Progenitor cell of endocrine pancreas (in vitro differentiated cells): ENCODE measurements around the gene ZNF544. TPM values are rescaled to one million over a fixed set of nuclear protein-coding genes. Genes with fewer than 3 reads are reported as not detected.

Experiments
- DNase-seq: peaks from one replicate; pipeline ENCODE4 v3.0.0; 2021; ENCODE audit warnings: low spot score; ENCODE audit not compliant: unreplicated experiment
- H3K27ac Mint-ChIP-seq: 2 replicates; pipeline ENCODE4 v1.8.0; 2021; ENCODE audit warnings: mild to moderate bottlenecking, moderate library complexity, mixed read lengths
- H3K27me3 Mint-ChIP-seq: 2 replicates; pipeline ENCODE4 v1.8.0; 2021; ENCODE audit warnings: mixed read lengths
- H3K36me3 Mint-ChIP-seq: 2 replicates; pipeline ENCODE4 v1.8.0; 2022; ENCODE audit warnings: mixed read lengths; ENCODE audit not compliant: insufficient read depth
- H3K4me1 Mint-ChIP-seq: 2 replicates; pipeline ENCODE4 v1.8.0; 2021; ENCODE audit warnings: low read depth, mixed read lengths
- H3K4me3 Mint-ChIP-seq: 2 replicates; pipeline ENCODE4 v1.8.0; 2021; ENCODE audit warnings: low read depth, mild to moderate bottlenecking, moderate library complexity, mixed read lengths
- H3K9me3 Mint-ChIP-seq: 2 replicates; pipeline ENCODE4 v1.8.0; 2021; ENCODE audit warnings: low read depth, mixed read lengths
- CTCF ChIP-seq: fragments of 200-600 bp; sonication (generic); IDR thresholded peaks from one replicate; pipeline ENCODE4 v1.5.0; 2021; ENCODE audit warnings: antibody characterized with exemption, mild to moderate bottlenecking; ENCODE audit not compliant: unreplicated experiment
- long read RNA-seq: library from polyadenylated mRNA; unstranded; transcript quantifications from one replicate; pipeline ENCODE4 v2.0.0, GENCODE V29; 2020
- total RNA-seq: library from RNA; stranded (reverse); gene quantifications from 2 replicates; pipeline ENCODE4 v1.2.1, GENCODE V29; 2021

The ZNF544 gene
- 61.0 and 70.5 TPM in 2 replicates for total RNA-seq
- long read RNA-seq, transcript ZNF544-213 (7 exons, 3,587 nt): major isoform, 71 of 202 reads
- long read RNA-seq, transcript ZNF544-206 (6 exons, 2,818 nt): minor isoform, 5 of 202 reads
- long read RNA-seq, partial matches to known transcripts: 11 of 202 reads
- long read RNA-seq, other reads (novel, unspliced or antisense): 112 of 202 reads

GRCh38 chr19:58228585-58229254 is at the start of gene ZNF544:
Gene ZNF544 (plus strand): TSS chr19:58228914. CDS start chr19:58244024, 15,110 bp downstream.
- DNase-seq: peak; percentile 65
- H3K27me3 Mint-ChIP-seq: no peaks in the 10 kb centered on the region
- peaks cover 20% of the 10 kb centered on the region for H3K4me1 Mint-ChIP-seq
- H3K9me3 Mint-ChIP-seq: peaks cover 9% of the 10 kb centered on the region
- no peak for TF ChIP-seq CTCF
- peak within 1 kb of the TSS; percentile 99 for H3K27ac Mint-ChIP-seq
- H3K36me3 Mint-ChIP-seq: peaks cover 37% of the 10 kb centered on the region
- peak within 1 kb of the TSS; percentile 91 for H3K4me3 Mint-ChIP-seq

- H3K27ac Mint-ChIP-seq: peak overlapping the region; percentile 100
- H3K27me3 Mint-ChIP-seq: no peaks in the 10 kb centered on the region
- peak; percentile 34 for TF ChIP-seq CTCF
- DNase-seq: no peak
- H3K4me1 Mint-ChIP-seq: no peaks in the 10 kb centered on the region
- H3K9me3 Mint-ChIP-seq: peaks cover 36% of the 10 kb centered on the region
- H3K4me3 Mint-ChIP-seq: peak overlapping the region; percentile 95
- H3K36me3 Mint-ChIP-seq: peaks cover 58% of the 10 kb centered on the region
Measured at GRCh38 chr19:58181902-58182576, 46.7 kb upstream of the ZNF544 start.

- Mint-ChIP-seq H3K27me3 (no peaks in the 10 kb centered on the region), H3K27ac (peak overlapping the region; percentile 100), H3K36me3 (peaks cover 58% of the 10 kb centered on the region), H3K9me3 (peaks cover 32% of the 10 kb centered on the region), H3K4me1 (no peaks in the 10 kb centered on the region), H3K4me3 (peak overlapping the region; percentile 95)
- no peak for TF ChIP-seq CTCF
- no peak for DNase-seq
Measured at GRCh38 chr19:58182577-58182988, 46.1 kb upstream of the ZNF544 start.

GRCh38 chr19:58182989-58183816 is 45.5 kb upstream of the ZNF544 start, which contains the start of gene ZNF274:
Gene ZNF274 (plus strand): TSS chr19:58183061. CDS start chr19:58183966, 905 bp downstream.
- Mint-ChIP-seq H3K27me3 (no peaks in the 10 kb centered on the region), H3K27ac (peak within 1 kb of the TSS; percentile 100), H3K4me3 (peak within 1 kb of the TSS; percentile 95), H3K4me1 (no peaks in the 10 kb centered on the region), H3K9me3 (peaks cover 27% of the 10 kb centered on the region), H3K36me3 (peaks cover 58% of the 10 kb centered on the region)
- peak; percentile 87 for DNase-seq
- no peak for TF ChIP-seq CTCF
